Inflammatory macrophage treated with lipopolysaccharide for 1 hour (primary cell): Measurements from ENCODE around the gene CAVIN1.
"Not testable (repeated sequence)": the region's sequence is repeated elsewhere in the genome, so short reads cannot be mapped to it uniquely, and the experiment has no call there.

Source experiments
- DNase-seq, 2 donors: peaks; one replicate each; pipeline ENCODE4 v3.0.0-alpha.2; 2020 to 2022

Gene CAVIN1, protein sequence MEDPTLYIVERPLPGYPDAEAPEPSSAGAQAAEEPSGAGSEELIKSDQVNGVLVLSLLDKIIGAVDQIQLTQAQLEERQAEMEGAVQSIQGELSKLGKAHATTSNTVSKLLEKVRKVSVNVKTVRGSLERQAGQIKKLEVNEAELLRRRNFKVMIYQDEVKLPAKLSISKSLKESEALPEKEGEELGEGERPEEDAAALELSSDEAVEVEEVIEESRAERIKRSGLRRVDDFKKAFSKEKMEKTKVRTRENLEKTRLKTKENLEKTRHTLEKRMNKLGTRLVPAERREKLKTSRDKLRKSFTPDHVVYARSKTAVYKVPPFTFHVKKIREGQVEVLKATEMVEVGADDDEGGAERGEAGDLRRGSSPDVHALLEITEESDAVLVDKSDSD

DNA sequence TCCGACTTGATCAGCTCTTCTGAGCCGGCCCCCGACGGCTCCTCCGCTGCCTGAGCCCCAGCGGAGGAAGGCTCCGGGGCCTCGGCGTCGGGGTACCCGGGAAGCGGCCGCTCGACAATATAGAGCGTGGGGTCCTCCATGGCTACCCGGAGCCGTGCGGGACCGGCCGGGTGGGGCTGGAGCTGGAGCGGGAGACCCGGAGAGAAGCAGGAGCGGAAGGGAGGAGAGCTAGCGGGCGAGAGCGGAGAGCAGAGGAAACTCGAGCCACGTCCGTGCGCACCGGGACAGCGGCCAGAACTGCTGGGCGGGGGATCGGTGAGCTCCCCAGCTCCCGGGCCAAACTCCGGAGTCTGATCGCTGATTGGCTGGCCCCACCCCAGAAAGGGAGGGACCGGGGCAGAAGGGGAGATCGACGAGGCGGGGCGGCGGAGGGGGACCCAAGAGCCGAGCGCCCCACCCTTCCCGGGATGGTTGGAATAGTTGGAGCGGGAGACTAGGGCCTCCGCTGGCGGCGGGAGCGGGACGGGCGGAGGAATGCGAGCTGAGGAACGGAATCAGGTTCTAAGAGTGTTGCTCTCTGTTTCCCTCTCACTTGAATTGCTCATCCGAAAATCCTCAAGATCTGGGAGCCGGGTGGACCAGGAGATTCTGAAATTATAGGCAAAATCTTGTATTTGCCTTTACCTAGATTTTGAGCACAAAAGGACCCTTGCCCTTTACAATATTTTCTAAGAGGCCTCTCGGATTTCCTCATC lies at the start of gene CAVIN1:
Gene CAVIN1 (minus strand): TSS at position 299 of the 755 bp plus-strand sequence. CDS start 159 bp downstream, at position 140.
- no peak for DNase-seq

DNA sequence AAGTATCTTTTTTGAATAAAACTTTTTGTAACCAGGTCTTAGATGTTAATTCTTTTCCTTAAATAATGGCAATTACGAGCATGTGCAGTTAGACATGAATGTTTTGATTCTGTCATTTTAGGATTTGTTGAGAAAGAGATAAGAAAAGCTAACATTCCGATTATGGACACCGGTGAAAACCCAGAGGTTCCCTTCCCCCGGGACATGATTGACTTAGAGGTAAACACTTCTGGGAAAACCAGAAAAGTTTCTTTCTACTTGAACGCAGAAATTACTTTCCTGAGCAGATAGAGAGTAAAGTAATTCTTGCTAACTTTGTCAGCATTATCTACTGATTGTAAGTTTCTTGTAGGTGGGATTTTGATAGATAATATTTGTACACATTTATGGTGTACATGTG lies 44.8 kb upstream of the CAVIN1 start:
- no peak for DNase-seq

DNA sequence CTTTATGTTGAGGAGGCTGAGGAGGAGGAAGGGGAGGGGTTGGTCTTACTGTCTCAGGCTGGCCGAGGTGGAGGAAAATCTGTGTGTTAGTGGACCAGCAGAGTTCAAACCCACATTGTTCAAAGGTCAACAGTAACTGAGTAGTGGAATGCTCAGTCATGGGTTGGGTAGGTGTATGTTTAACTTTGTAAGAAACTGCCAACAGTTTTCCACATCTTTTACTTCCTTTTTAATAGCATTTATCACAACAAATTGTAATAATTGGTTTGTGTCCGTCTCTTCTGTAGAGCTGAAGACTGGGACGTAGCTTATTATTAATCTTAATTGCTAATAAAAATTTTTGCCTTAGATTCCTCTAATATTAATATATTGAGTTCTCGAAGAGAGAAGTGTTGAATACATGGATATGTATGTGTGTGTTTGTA lies 40.9 kb upstream of the CAVIN1 start:
- no peak for DNase-seq

DNA sequence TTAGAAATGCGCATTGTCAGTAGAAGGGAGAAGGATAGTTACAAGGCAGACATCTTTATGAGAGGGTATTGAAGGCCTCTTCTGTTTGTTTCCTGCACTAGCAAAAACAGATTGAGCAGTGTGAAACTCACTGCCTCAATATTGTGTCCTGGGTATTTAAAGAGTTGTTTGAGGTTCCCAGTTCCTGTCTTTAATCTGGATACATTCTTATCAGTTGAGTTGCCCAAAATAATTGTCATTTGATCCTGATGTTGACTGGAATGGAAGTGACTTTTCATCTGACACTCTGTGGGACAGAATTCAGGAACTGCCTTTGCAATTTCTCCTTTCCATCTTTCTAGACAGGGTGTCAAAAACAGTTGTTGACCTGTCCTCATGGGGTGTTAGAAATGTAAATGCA lies 37.3 kb upstream of the CAVIN1 start:
- peak in 1 of 2 donors; percentile 14 for DNase-seq

DNA sequence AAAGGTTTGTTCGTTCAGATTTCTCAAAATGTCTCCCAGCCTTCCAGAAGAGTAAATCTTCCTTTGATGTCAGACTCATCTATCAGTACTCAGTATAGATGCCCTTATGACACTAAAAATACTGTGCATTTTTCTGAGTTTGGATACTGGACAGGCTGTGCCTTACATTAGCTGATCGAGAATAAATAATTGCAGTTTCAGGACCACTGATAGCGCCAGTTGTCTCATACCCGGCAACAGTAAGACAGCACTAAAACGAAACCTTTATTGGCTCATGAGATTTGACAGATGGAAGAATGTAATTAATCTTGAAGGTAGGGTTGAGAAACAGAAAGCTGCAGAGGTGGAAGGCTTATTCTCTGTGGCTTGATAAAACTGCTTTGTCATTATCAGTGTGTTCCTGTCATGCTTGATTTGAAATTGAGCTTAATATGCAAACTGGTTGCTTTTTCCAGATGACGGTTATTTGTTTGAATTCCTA lies 36.8 kb upstream of the CAVIN1 start:
- DNase-seq: peak in 1 of 2 donors; percentile 26

DNA sequence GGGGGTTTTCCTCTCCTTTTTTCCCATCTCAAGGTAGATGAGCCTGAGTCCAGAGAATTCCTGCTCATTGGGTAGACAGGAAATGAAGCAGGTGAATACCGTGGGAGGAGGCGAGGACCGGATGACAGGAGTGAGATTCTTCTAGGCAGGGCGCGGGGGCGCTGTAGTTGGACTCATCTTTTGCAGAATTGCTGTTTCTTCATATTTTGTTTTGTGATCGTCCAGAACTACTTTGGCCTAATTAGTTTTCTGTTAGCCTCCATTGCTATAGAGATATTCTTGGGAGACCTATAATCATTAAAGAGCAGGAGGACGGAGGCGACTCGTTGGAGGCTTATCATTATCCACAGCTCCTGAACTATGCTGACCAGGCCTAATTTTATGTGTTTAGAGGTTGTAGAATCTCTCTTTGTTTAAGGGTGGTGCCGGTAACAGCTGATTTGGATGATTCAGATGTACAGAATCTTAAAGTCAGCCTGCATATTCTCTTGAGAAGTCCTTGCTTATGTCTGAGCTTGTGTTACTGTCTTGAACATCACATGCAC lies 36.3 kb upstream of the CAVIN1 start:
- DNase-seq: peak in 1 of 2 donors; percentile 35

DNA sequence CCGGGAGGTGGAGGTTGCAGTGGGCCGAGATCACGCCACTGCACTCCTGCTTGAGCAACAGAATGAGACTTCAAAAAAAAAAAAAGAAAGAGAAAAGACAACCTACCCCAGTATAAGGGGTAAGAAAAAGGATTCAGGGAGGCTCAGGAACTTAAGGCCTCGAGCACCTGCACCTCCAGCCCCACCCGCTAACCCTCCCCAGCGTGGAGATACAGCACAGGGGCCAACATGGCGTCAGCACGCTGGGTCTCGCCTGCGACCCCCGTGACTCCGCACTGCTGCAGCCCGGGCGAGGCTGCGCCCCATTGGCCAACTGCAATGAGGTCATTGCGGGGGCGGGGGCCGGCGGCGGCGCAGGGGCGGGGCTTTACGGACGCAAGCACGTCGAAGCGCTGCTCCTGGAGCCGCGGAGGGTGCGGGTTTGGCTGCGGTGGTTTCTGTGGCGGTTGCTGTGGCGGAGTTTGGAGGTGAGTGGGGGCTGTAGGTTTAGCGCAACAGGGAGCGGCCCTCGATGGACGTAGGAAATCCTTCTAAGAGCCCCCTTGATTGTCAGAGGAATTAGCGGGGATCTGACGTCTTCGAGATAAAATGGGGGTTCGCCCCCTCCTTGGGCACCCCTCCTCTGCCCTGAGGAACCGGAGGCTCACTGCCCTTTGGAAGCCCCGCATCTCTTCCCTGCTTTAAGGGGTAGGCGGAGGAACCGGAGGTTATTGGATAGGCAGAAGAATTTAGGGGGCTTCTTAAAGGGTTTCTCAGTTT lies 35.6 kb upstream of the CAVIN1 start, which contains the start of gene ATP6V0A1:
Gene ATP6V0A1 (plus strand): TSS at position 382 of the 759 bp plus-strand sequence. CDS start 2,017 bp downstream, outside the sequence.
- peak; percentile 84 to 92 for DNase-seq

DNA sequence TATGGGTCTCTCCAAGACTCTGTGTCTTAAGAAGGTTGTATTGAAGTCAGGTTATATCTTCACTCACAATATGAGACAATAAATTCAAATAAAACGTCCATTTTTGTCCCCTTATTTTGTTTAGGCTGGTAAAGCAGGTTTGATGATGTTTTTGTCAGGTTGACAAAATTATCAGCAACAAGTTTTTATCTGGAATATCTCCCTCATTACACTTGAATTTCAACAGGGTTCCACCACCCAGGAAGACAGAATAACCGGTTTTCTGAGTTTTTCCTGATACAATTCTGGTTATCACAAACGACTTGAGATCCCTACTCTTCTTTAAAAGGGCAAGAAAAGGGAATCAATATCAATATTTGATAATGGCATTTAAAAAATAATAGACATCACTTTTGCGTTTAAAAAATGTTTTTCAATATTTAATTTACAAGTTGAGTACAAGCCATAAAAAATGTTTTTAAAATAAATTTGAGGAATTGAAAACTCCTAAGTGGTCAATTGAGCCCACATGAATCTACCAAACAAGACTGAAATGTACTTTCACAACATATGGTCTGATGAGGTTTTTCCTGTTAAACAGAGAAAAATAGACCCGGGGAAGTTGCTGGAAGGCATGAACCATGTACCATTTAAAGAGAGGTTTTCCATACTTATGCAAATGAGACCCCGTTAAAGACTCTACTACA lies 34.2 kb upstream of the CAVIN1 start:
- peak; percentile 79 to 82 for DNase-seq

DNA sequence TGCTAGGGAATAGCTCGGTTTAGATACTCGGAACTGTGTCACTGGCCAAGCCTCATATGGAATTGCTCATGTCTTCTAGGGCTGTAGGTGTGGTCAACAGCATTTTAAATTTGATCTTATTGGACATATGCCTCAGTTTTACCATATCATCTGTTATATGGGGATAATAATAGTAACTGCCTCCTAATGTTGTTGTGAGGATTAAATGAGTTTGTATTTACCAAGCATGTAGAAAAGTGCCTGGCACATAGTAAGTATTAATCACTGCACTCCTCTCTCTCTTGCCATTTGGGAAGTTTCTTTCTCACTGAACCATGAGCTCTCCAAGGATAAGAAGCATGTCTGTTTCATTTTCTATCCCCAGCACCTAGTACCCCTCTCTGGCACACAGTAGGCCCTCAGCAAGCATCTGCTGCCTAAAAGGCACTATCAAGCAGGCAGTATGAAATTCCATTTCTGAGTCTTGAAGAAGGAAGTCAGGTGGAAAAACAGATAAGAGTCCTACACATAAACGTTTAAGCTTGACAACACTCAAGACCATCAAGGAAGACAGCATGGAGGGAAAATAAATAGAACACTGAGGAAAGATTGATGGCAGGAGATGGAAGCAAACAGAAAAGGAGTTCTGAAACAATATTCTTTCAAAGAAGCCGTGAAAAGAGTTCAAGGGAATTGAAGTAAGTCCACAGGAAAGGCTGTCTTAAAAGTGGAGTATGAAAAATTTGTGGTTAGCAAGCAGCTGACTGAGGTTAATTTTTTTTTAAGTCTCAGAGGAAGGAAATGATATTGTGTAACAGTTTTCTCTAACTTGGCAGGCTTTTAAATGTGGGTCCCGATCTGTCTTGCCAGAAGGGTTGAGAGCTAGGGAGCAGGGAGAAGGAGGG lies 33.4 kb upstream of the CAVIN1 start:
- DNase-seq: peak; percentile 81 to 85

DNA sequence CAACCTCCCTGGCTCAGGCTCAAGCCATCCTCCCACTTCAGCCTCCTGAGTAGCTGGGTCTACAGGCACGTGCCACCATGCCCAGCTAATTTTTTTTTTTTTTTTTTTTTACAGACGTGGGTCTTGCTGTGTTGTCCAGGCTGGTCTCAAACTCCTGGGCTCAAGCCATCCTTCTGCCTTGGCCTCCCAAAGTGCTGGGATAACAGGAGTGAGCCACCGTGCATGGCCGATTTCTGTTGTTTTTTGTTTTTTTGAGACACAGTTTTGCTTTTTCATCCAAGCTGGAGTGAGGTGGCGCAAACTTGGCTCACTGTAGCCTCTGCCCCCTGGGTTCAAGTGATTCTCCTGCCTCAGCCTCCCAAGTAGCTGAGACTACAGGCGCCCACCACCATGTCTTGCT lies 31.9 kb upstream of the CAVIN1 start:
- not testable (repeated sequence) for DNase-seq

DNA sequence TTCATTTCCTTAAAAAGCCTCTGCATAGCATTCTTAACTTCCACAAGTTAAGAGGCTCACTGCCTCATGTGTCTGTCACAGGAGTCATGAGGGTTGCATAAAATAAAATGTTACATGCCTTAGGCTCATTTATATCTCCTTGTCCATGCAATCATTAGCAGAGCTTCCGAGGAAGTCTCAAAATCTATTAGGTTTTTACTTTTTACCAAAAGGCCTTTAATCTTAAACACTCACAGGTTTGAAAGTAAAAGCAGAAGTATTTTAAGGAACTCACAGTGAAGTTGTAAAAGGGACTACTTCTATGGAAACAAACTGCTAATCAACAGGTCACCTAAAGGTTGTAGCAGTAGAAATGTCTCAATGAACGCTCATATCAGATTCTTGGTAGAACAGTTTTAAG lies 30.4 kb upstream of the CAVIN1 start:
- DNase-seq: peak; percentile 42 to 57

DNA sequence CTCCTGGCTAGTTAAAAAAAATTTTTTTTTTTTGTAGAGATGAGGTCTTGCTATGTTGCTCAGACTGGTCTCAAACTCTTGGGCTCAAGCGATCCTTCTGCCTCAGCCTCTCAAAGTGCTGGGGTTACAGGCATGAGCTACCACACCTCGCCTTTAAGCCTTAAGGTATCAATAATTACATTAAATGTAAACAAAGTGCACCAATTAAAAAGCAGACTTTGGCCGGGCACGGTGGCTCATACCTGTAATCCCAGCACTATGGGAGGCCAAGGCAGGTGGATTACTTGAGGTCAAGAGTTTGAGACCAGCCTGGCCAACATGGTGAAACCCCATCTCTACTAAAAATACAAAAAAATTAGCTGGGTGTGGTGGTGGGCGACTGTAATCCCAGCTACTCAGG lies 28.2 kb upstream of the CAVIN1 start:
- DNase-seq: not testable (repeated sequence)

DNA sequence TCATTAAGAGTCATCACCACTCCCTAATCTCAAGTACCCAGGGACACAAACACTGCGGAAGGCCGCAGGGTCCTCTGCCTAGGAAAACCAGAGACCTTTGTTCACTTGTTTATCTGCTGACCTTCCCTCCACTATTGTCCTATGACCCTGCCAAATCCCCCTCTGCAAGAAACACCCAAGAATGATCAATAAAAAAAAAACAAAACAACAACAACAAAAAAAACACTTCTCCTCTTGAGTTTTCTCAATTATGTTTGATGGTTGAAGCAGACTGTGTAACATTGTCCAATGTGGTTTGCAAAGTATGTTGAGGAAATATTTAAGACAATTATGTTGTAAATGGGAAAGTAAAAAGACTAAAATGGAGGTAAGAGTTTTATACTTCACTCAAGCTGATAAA lies 26.8 kb upstream of the CAVIN1 start:
- not testable (repeated sequence) for DNase-seq

DNA sequence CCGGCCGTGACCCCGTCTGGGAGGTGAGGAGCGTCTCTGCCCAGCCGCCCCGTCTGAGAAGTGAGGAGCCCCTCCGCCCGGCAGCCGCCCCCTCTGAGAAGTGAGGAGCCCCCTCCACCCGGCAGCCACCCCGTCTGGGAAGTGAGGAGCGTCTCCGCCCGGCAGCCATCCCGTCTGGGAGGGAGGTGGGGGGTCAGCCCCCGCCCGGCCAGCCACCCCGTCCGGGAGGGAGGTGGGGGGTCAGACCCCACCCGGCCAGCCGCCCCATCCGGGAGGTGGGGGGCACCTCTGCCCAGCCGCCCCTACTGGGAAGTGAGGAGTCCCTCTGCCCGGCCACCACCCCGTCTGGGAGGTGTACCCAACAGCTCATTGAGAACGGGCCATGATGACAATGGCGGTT lies 26.1 kb upstream of the CAVIN1 start:
- not testable (repeated sequence) for DNase-seq

DNA sequence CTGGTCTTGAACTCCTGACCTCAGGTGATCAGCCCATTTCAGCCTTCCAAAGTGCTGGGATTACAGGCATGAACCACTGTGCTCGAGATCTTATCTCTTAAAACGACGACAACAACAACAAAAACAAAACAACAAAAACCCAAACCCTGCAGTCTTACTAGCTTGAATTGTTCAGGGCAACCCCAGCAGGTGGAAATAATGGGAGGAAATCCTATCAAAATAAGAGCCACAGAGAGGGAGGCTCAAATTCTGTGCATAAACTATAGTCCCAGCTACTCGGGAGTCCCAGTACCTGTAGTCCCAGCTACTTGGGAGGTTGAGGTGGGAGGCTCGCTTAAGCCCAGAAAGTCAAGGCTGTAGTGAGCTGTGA lies 19.1 kb upstream of the CAVIN1 start:
- DNase-seq: no peak

DNA sequence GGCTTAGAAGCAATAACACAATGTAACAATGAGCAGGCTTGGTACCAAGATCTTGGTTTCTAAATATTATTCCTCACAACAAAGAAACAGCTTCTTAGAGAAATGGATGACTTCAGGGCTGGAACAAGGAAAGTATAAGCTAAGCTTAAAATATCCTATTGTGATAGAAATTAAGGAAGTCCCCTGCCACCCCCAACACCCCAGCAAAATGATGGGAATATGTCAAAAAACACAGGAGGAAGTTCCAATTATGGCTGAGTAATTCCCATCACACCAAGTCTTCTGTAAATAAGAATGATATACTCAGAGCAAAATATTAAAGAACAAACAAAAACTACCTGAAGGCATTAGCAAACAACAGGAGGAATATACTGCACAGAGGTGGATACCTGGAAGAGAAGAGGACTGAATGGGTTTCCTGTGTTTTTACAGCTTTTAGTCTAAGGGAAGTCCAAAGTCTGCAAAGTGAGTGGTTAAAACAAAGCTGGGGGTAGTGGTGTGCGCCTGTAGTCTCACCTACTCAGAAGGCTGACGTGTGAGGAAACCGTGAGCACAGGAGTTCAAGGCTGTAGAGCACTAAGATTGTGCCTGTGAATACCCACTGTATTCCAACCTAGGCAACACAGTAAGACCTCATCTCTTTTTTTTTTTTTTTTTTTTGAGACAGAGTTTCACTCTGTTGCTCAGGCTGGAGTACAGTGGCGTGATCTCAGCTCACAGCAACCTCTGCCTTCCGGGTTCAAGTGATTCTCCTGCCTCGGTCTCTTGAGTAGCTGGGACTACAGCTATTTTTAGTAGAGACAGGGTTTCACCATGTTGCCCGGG lies 18.5 kb upstream of the CAVIN1 start:
- DNase-seq: peak; percentile 52 to 72

DNA sequence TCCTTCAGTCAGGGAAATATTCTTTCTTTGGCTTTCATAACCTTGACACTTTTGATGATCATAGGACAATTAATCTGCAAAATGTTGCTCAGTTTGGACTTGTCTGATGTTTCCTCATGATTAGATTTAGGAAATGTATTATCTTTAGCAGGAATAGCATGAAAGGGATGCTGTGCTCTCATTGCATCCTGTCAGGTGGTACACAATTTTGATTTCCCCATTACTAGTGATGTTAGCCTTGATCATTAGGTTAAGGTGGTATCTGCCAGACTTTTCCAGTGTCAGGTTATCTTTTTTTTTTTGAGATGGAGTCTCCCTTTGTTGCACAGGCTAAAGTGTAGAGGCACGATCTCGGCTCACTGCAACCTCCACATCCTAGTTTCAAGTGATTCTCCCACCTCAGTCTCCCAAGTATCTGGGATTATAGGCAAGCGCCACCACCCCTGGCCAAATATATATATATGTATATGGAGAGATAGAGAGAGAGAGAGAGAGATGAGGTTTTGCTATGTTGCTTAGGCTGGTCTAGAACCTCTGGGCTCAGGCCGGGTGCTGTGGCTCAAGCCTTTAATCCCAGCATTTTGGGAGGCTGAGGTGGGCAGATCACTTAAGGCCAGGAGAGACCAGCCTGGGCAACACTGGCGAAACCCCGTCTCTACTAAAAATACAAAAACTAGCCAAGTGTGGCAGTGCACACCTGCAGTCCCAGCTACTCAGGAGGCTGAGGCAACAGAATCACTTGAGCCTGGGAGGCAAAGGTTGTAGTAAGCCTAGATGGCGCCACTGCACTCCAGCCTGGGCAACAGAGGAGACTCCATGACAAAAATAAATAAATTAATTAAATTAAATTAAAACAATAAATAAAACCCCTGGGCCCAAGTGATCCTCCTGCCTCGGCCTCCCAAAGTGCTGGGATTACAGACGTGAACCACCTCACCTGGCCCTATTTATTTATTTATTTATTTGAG lies 15.8 kb upstream of the CAVIN1 start:
- DNase-seq: peak in 1 of 2 donors; percentile 69

DNA sequence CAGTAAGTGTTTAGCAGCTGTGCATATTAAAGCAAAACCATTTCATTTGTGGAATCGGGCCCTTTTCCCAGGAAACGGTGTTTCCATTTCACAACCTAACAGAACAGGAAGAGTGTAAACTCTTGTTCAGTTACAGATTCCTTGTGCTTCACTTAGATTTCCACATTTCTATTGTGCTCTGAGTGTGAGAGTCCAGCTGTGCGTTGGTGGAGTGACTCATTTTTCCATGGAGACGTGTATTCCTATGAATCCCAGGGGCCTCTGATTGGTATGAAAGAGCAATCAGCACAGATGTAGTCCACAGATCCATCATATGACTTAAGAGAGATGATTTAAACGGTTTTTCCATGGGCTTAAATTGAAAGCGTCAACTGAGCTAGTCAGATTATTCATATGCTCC lies 13.3 kb upstream of the CAVIN1 start:
- peak in 1 of 2 donors; percentile 61 for DNase-seq

DNA sequence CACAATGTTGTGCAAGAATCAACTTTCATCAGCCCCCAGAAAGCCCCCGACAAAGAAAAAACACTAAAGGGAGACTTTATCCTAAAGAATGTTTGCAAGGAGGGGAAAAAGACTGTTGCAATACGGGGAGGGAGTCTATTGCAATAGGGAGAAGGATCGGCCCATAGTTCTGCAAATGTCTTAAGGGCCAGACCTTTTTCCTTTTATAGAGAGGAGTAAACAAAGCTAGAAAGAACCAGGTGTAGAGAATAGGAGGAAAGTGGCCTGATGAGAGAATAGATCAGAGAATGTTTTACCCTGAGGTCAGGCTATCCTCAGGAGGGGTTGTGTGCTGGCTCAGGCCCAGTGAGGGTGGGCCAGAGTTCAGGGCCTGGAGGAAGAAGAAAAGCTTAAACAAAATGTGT lies 8.7 kb upstream of the CAVIN1 start:
- DNase-seq: peak; percentile 52 to 57
